ENCODE results near the gene PLOD2.
"Not testable (repeated sequence)": the region's sequence is repeated elsewhere in the genome, so short reads cannot be mapped to it uniquely, and the experiment has no call there.

GRCh38 chr3:146113804-146114203, 47.2 kb downstream of the PLOD2 start:
- TF ChIP-seq, protein P1, sequence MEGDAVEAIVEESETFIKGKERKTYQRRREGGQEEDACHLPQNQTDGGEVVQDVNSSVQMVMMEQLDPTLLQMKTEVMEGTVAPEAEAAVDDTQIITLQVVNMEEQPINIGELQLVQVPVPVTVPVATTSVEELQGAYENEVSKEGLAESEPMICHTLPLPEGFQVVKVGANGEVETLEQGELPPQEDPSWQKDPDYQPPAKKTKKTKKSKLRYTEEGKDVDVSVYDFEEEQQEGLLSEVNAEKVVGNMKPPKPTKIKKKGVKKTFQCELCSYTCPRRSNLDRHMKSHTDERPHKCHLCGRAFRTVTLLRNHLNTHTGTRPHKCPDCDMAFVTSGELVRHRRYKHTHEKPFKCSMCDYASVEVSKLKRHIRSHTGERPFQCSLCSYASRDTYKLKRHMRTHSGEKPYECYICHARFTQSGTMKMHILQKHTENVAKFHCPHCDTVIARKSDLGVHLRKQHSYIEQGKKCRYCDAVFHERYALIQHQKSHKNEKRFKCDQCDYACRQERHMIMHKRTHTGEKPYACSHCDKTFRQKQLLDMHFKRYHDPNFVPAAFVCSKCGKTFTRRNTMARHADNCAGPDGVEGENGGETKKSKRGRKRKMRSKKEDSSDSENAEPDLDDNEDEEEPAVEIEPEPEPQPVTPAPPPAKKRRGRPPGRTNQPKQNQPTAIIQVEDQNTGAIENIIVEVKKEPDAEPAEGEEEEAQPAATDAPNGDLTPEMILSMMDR (IDR thresholded peaks at IDR 0.05) = not testable (repeated sequence)
- TF ChIP-seq POLR2A, EP300 (IDR thresholded peaks at IDR 0.05): not testable (repeated sequence)
